SKM-1 treated with dmso at 0.1 percent for 144 hours (cell line): ENCODE measurements around the gene CCDC148.
"Not testable (repeated sequence)": the region's sequence is repeated elsewhere in the genome, so short reads cannot be mapped to it uniquely, and the experiment has no call there.

Source experiments
- DNase-seq: peaks from one replicate; lab custom pipeline; 2025; ENCODE audit not compliant: unreplicated experiment; lab: John Stamatoyannopoulos, UW

CCDC148 gene

DNA sequence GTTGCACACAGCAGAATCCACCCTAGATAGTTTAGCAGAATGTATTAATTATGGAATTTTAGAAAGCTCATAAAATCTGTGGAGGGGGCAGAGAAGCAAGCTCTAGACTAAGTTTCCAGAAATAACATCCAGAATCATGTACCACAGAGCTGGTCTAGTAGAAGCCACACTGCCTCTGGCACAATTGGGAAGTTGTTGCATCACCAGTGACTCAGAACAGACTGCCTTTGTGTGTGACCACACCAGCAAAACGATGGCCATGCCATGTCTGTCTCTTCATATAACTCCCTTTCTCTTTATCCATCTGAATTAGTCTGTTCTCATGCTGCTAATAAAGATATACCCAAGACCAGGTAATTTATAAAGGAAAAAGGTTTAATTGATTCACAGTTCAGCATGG is 158.9 kb downstream of the CCDC148 start:
- peak; percentile 56 for DNase-seq

DNA sequence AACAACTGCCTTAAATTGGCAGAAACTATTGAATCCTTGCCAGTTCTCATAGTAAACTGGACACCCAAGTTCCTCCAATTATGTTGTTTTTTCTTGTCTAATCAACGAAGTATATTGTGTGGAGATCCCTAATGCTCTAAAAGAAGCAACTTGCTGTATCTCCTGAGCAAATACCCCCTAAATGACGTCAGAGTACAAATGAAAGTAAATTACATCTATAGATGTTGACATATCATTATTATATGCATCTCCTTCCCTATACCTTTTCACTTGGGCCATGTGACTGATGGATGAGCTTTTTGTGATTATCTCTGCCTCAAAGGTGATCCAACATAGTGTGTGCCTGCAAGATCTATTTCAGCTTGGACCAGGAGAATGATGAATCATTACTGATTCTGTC is 159.4 kb downstream of the CCDC148 start:
- no peak for DNase-seq

DNA sequence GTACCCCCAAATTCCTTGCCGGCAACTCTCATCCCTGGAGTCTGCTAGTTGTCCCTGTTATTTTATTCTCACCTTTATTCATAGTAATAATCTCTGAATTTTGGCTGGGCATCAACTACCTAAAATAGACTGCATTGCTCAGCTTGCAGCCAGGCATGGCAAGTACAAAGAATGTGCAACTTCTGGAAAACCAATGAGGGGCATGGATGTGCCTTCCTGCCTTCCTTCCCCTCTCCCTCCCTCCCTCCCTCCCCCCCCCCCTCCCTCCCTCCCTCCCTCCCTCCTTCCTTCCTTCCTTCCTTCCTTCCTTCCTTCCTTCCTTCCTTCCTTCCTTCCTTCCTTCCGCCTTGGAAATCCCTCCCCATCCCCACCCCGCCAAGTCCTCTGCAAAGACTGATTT is 162.8 kb downstream of the CCDC148 start:
- DNase-seq = no peak

DNA sequence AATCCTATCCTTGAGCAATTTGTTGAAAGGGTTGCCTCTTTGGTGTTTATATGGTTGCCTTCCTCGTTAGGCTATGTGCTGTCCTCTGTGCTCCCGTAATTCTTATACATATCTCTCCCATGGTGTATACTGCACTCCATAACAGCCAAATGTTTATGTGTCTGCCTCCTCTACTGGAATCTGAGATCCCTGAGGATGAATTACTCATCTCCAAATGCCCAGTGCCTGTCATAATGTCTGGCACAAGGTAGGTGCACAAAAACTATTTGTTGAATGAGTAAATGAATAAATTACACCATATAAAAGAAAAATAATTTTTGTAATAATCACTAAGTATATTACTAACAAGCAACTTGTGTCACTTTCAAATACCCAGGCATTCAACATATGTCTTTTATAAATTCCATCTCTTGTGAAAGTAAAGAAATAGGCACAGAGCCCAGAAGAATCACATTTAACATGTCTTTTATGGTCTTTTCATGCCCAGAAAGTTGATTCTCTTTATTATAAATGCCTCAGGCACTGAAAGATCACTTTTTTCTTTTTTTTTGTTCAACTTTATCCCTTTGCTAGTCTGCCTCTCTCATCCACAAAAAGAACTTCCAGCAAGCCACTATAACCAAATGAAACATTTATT is 164.9 kb downstream of the CCDC148 start:
- DNase-seq = no peak

DNA sequence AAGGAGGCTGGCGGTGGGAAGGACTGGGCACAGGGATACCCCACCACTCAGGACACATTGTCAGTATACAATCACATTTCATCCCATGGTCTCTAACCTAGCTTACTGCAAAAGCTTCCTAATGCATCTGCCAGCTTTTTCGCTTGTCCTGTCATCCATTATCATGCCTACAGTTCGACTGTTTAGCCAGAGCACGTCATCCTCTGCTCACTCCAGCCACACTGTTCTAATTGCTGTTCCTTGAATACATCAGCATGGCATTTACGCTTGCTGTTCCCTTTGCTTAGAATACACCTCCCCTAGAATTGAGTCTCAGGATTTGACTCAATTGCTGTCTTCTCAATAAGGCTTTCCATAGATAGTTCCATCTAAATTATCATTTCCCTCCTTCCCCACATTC is 166.3 kb downstream of the CCDC148 start:
- DNase-seq = no peak

DNA sequence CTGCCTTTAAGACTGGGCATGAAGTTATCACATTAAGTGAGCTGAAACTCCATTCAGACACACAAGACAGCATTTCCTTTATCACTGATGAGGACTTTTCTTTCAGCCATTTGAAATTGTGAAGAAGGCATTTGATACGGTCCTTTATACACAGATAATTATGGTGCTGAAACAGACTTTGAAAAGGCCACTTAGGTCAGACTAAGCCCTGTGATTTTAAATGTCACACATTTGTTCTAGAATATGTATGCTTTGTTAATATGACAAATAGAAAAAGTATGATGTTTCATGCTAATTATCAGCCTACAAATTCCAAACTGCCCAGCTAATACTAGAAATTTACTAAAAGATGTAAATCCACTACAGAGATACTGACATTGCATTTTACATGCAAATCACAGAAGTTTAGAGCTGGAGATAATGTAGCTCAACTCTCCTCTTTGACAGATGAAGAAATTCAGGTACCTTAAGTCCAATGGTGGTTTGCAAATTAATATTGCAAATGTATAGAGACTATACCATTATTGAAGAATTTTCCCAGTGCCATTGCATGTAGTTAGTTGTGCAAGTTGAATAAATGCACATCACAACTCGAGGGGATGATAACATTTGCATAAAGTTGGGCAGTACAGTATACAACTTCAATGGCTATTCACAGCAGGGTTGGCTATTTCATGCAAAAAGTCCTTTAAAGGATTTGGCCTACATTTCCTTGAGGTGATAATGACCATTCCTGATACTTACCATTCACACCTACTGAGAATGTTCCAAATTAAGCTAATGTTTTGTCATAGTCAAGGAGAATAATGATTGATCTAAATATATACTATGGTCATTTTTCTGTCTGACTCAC is 179.7 kb downstream of the CCDC148 start:
- DNase-seq = no peak

DNA sequence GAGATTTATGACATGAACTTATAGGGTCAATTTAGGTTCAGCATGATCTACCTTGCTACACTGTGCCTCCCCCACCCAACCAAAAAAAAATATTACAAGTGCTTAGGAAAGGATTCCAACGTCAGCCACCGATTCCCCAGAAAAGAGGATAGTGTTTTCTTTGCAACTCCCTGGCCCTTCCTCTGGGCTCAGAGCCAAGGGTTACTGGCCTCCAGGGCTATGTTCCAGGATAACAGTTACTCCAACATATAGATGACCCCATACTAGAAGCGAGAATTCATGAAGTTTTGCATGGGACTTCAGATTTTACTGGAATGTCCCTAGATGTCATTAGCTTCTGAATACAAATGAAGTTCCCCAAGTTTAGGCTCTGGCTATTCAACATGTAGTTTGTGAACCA is 182.8 kb downstream of the CCDC148 start:
- DNase-seq = no peak

DNA sequence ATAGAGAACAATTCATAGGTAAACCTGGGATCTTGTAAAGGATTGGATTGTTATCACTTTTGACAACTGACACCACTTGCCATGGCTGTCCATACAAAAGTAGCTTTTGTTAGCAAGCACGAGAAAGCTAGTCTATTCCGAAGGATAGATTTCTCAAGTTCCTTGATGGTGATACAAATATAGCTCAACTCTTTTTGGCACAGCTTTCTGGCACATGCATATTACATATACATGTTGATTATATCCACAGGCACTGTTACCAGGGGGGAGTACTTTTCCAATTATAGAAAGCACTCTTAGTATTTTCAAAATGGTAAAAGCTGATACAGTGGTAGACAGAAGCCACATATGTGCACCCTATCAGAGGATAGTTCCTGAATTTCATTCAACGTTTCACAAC is 186.0 kb downstream of the CCDC148 start:
- DNase-seq = no peak

DNA sequence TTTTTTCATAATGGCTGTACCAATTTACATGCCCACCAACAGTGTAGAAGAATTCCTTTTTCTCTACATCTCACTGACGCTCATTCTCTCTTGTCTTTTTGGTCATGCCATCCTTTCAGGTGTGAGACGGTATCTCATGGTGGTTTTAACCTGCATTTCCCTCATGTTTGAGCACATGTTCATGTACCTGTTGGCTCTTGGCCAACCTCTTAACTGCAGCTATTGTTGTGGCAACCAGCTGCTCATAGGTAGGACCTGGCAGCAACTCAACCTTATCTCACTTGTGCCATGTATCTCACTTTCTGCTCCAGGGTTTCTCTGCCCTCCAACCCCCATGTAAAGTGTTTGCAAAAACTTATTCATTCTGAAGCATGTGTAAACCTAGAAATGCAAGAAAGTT is 187.4 kb downstream of the CCDC148 start:
- DNase-seq = no peak

DNA sequence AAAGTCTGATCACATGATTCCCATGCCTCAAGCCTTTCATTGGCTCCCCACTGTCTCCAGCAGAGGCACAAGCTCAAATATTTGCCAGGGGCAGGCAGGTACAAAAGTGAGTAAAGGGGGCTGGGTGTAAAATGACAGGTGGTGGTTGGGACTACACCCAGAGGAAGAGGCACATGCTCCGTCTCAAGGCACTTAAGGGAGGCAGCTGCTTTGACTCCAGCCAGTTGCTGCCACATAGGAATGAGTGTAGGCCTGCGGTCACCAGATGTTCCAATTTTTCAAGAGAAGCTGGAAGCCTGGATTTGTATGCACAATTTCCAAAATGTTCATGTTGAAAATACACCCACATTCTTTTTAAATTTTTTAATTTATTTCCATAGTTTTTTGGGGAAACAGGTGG is 190.4 kb downstream of the CCDC148 start:
- no peak for DNase-seq

DNA sequence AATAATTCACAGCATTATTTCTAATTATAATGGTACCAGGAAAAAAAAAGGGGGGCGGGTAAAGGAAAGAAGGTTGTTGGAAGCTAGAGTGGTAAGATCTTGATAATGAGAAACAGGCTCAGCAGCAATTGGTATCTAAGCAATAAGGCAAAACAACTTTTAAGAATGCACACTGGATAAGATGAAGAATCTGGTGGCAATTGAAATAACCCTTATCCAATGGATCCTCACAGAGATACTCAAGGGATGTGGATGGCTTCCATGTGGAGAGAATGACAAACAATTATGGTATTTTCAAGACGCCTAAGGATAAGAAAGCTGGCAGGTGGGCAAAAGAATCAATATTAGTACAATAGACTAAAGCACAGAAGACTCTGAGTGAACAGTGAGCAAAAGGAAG is 201.3 kb downstream of the CCDC148 start:
- DNase-seq = no peak

DNA sequence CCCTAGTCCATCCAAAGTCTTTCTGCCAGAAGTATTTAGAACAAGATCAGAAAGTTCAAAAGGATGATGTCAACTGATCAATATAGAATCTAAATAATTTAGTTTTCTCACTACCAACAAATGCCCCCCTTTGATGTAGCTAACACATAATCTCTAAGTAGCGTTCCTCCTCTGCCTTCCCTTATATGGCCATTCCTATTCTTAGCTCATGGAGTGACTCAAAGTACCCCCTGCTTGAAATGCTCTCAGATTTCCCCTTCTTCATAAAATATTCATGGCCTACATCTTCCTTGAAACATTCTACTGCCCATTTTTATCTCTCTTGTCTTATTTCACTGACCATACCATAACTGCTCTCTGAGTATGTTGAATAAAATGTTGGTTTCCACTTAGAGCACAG is 203.4 kb downstream of the CCDC148 start:
- DNase-seq = no peak

DNA sequence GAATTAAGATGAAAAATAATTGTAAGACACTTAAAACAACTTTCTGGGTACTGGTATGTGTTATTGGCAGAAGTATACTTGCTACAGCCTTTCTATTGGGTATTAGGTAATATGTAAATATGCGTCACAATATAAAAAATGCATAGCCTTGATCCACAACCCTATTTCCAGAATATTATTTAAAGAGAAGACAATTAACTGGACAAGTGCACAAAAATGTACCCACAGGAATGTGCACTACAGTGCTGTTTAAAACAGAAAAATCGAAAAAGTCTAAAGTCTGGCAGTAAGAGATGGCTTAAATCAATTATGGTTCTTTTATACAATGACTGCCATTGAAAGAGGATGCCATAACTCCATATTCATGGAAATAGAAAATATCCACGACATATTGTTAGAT is 205.2 kb downstream of the CCDC148 start:
- no peak for DNase-seq

DNA sequence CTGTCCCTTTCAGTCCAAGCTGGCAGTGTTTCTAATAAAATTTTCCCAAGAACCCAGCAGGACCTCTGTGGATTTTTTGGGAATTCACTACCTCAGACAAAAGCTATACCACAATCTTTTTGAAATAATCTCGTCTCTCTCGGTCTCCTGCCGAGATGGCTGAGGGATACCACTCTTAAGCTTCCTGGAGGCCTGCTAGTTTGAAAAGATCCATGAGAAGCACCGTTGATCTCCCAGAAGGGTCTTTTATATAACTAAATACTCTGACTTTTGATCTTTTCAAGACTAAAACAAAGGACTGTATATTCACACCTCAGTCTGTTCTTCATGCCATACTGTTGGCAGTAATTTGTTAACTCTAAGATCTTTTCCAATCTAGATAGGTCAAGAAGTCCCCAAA is 213.2 kb downstream of the CCDC148 start:
- DNase-seq = no peak

DNA sequence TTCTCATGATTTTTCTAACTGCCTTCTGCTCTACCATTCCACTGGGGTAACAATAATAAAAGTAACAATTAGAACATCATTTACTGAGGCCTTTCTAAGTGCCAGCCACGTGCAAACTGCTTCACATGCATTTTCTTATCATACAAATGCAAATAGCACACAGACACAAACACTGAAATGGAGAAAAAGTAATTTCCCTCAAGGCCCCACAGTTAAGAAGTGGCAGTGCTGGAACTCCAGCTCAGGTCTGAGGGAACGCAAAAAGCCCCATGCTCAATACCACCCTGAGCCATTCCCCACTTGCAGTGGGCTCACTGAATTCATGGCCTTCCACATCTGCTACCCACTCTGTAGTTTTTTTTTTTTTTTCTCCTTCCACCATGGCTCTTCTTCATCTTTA is 214.3 kb downstream of the CCDC148 start:
- no peak for DNase-seq

DNA sequence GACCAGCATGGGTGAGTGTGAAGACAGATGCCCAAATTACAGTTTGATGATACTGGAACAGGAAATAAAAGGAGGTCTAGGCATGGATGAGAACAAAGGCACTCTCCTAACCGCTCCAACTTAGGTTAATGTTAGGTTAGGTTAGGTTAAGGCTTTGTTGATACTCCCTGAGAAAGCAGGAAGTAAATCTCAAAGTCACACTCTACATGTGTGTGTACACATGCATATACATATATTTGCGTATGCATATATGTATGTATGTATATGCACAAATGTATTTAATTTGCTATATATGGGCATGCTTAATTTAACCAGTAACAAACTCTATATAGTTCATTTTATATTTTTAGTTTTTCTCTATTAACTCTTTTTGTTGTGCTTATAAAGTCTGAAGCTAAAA is 215.6 kb downstream of the CCDC148 start:
- DNase-seq = no peak

DNA sequence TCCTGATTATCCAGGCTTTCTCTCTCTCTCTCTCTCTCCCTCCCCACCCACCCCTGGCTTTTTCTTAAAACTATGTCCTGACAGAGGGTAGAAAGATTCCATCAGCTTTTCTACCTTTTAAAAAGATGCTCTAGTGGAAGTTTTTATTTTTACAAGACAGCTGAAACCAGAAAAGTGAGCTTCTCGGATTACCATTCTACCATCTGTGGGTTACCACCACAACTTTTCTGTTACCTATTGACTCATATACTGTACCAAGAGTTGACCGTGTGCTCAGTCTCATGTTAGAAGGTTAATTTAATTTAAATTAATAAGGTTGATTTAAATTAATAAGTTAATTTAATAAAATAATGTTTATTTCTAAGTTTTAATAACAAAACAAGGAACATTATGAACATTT is 217.3 kb downstream of the CCDC148 start:
- DNase-seq = no peak

DNA sequence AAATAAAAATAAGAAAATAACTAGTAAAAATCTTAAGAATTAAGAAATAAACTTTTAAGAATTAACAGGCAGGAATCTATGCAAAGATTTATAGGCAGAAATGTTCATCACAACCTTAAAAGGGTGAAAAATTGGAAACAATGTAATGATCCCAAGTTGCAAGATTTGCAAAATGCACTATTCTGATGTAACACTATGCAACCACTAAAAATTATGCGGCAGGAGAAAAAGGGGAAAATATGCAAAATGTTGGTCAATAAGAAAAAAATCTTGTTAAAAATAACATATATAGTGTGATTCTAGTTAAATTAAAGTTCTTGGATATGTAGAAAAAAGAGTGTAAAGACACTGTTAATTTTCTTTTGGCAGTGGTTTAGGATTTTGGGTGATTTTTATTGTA is 222.1 kb downstream of the CCDC148 start:
- DNase-seq = no peak

DNA sequence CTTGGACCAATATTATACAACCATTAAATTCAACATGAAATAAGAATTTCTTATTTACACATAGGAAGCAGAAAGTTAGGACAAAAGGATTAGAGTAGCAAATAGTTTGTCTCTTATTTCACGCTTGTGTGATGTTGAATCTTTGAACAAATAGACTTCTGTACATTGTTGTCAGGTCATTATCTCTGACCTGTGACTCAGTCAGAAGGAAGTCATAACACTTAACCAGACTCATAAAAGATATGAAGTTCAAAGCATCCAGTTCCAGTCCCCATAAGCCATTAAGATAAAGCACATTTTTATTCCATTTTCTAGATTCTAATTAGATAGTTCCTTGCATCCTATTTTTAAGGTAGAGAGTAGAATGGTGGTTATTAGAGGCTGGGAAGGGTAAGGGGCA is 224.1 kb downstream of the CCDC148 start:
- no peak for DNase-seq

DNA sequence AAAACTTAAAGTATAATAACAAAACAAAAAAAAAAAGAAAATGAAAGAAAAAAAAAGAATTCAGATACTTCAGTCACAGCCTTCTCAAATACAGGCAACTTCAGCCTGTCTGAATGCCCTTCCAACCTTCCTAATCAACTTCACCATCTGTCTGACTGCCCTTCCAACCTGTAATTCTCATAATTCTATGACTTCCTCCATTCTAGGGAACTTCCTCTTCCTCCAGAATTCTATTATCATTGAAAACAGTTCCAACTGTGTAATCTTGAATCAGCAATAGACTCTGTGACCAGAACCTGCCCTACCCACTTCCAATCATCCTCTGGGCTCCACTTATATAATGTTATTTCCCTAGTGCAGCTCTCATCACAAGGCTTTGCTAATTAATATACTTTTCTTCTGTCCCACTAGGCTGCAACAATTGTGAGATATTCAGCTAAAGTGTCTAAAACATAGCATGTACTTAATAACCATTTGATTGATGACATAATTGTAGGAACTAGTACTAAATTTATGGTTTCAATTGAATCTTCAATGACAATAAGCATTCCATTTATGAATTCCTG is 227.5 kb downstream of the CCDC148 start:
- peak; percentile 24 for DNase-seq

DNA sequence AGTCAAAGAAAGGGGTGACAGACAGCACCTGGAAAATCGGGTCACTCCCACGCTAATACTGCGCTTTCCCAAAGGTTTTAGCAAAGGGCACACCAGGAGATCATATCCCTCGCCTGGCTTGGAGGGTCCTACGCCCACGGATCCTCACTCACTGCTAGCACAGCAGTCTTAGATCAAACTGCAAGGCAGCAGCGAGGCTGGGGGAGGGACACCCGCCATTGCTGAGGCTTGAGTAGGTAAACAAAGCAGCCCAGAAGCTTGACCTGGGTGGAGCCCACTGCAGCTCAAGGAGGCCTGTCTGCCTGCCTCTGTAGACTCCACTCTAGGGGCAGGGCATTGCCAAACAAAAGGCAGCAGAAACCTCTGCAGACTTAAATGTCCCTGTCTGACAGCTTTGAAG is 233.5 kb downstream of the CCDC148 start:
- DNase-seq = not testable (repeated sequence)
